A673 (cell line): ENCODE results near the gene CLSTN3. TPM values are rescaled to one million over a fixed set of nuclear protein-coding genes. Genes with fewer than 3 reads are reported as not detected.

Source experiments
- BruUV-seq: library from RNA; stranded (reverse); fragments of 400-500 nt; replicated peaks from 2 replicates; lab custom pipeline; 2021; lab: Mats Ljungman, UMichigan
- CTCF ChIA-PET: fragments of 300-600 bp; sonication (Branson Sonifier 250); formaldehyde crosslinking; loops from one replicate; lab custom pipeline; 2022; ENCODE audit warnings: antibody characterized with exemption; lab: Charles Lee
- POLR2A ChIA-PET: fragments of 300-600 bp; sonication (Branson Sonifier 250); formaldehyde crosslinking; loops from one replicate; lab custom pipeline; 2022; ENCODE audit warnings: antibody characterized with exemption; ENCODE audit not compliant: low non-redundant PET; lab: Charles Lee
- DNase-seq: peaks from one replicate; pipeline ENCODE4 v3.0.0-alpha.2; 2015; ENCODE audit warnings: low spot score
- H3K27ac ChIP-seq: fragments of 200-600 bp; sonication (generic); 2 replicates; pipeline ENCODE4 v1.5.1; 2016; ENCODE audit warnings: mixed run types, low read depth, mild to moderate bottlenecking, mixed read lengths, antibody characterized with exemption, low read length; ENCODE audit not compliant: poor library complexity, severe bottlenecking
- H3K27me3 ChIP-seq: fragments of 200-600 bp; sonication (generic); replicated peaks from 2 replicates; pipeline ENCODE4 v1.6.1; 2017; ENCODE audit warnings: mixed run types, low read depth, mild to moderate bottlenecking, mixed read lengths, antibody characterized with exemption, low read length; ENCODE audit not compliant: insufficient read depth, poor library complexity
- H3K36me3 ChIP-seq: fragments of 200-600 bp; sonication (generic); 2 replicates; pipeline ENCODE4 v1.6.1; 2016; ENCODE audit warnings: mixed run types, mild to moderate bottlenecking, mixed read lengths, antibody characterized with exemption, low read length; ENCODE audit not compliant: insufficient read depth, poor library complexity, severe bottlenecking
- H3K4me1 ChIP-seq: fragments of 200-600 bp; sonication (generic); 2 replicates; pipeline ENCODE4 v1.6.1; 2017; ENCODE audit warnings: mixed run types, mild to moderate bottlenecking, mixed read lengths, antibody characterized with exemption, low read length; ENCODE audit not compliant: insufficient read depth, poor library complexity, severe bottlenecking
- H3K4me3 ChIP-seq: fragments of 200-600 bp; sonication (generic); 2 replicates; pipeline ENCODE4 v1.5.1; 2016; ENCODE audit warnings: low read depth, mixed run types, mild to moderate bottlenecking, mixed read lengths, low read length; ENCODE audit not compliant: poor library complexity, severe bottlenecking
- H3K9me3 ChIP-seq: fragments of 200-600 bp; sonication (generic); 2 replicates; pipeline ENCODE4 v1.6.1; 2016; ENCODE audit warnings: mixed run types, low read depth, mild to moderate bottlenecking, mixed read lengths, antibody characterized with exemption, low read length; ENCODE audit not compliant: poor library complexity, severe bottlenecking
- CTCF ChIP-seq: fragments of 300-800, 200-600 bp; sonication (generic); conservative IDR thresholded peaks from 2 replicates; pipeline ENCODE4 v1.5.1; 2017; ENCODE audit warnings: low read depth, mild to moderate bottlenecking, antibody characterized with exemption, low read length, moderate library complexity, mixed read lengths
- EZH2 ChIP-seq: fragments of 200-600 bp; sonication (generic); IDR thresholded peaks from 2 replicates; pipeline ENCODE4 v1.6.1; 2017; ENCODE audit warnings: borderline replicate concordance, low read depth, mild to moderate bottlenecking, mixed read lengths, antibody characterized with exemption, low read length; ENCODE audit not compliant: poor library complexity, severe bottlenecking
- intact Hi-C: fragments of 100-400 bp; cut with micrococcal nuclease; formaldehyde crosslinking; loops from one replicate; pipeline ENCODE4 v1.10.0; 2022; ENCODE audit not compliant: unreplicated experiment
- total RNA-seq: library from RNA; stranded (reverse); gene quantifications from 2 replicates; pipeline ENCODE4 v1.2.3, GENCODE V29; 2021

CLSTN3 gene
- total RNA-seq, 1 experiment from 2014 or later, result 10.7 TPM

GRCh38 chr12:7143564-7143963, 13.4 kb downstream of the CLSTN3 start:
- CTCF ChIA-PET, result no interaction called here
- Histone ChIP-seq H3K9me3 (no peaks in the 10 kb centered on the region), H3K4me1 (no peaks in the 10 kb centered on the region), H3K27ac (no peak overlapping the region), H3K36me3 (no peaks in the 10 kb centered on the region), H3K27me3 (no peaks in the 10 kb centered on the region), H3K4me3 (no peak overlapping the region)
- POLR2A ChIA-PET, result no interaction called here
- BruUV-seq, result no TSS peak
- DNase-seq, result no peak
- no peak for TF ChIP-seq EZH2
- TF ChIP-seq CTCF, result no peak
- intact Hi-C loops, result loop anchor here (2.0 kb wide), 1 partner anchor 317 kb away; no protein-coding TSS in a partner anchor

GRCh38 chr12:7144414-7145120, 14.4 kb downstream of the CLSTN3 start:
- H3K27ac ChIP-seq, result no peak overlapping the region
- H3K27me3 ChIP-seq, result no peaks in the 10 kb centered on the region
- DNase-seq, result peak; percentile 59
- intact Hi-C loops, result no loop called here
- H3K4me3 ChIP-seq, result no peak overlapping the region
- no TSS peak for BruUV-seq
- no peak for TF ChIP-seq EZH2
- peak; percentile 73 for TF ChIP-seq CTCF
- no peaks in the 10 kb centered on the region for H3K4me1 ChIP-seq
- H3K36me3 ChIP-seq, result no peaks in the 10 kb centered on the region
- CTCF ChIA-PET, result no interaction called here
- POLR2A ChIA-PET, result interaction anchor here (0.7 kb wide), 1 partner anchor 135 kb away, joined by 15 read pairs; no protein-coding TSS in a partner anchor
- no peaks in the 10 kb centered on the region for H3K9me3 ChIP-seq

- no TSS peak for BruUV-seq
- TF ChIP-seq CTCF (no peak), EZH2 (no peak)
- H3K4me1 ChIP-seq, result no peaks in the 10 kb centered on the region
- no peaks in the 10 kb centered on the region for H3K36me3 ChIP-seq
- no peaks in the 10 kb centered on the region for H3K9me3 ChIP-seq
- ChIA-PET POLR2A (no interaction called here), CTCF (interaction anchor here (0.7 kb wide), 1 partner anchor 108 kb away, joined by 5 read pairs; no protein-coding TSS in a partner anchor)
- H3K27ac ChIP-seq, result no peak overlapping the region
- DNase-seq, result no peak
- intact Hi-C loops, result no loop called here
- H3K27me3 ChIP-seq, result no peaks in the 10 kb centered on the region
- H3K4me3 ChIP-seq, result no peak overlapping the region
These were observed 15.5 kb downstream of the CLSTN3 start for GRCh38 chr12:7145671-7146070.
